HepG2 (cell line): ENCODE results near the gene ZCCHC17.
"Not testable (repeated sequence)": the region's sequence is repeated elsewhere in the genome, so short reads cannot be mapped to it uniquely, and the experiment has no call there.

Source experiments
- CTCF ChIP-seq: sonication (generic); formaldehyde crosslinking; IDR thresholded peaks from 2 replicates; pipeline ENCODE4 v1.5.0; 2020; ENCODE audit warnings: mild to moderate bottlenecking, missing genetic modification reagents, moderate library complexity
- SP1 ChIP-seq, 2 experiments: fragments of 450-650 bp in 1 of 2; sonication (generic) in 1 of 2; formaldehyde crosslinking in 1 of 2; IDR thresholded peaks; 2 replicates each; pipeline versions ENCODE4 v1.4.0 to v1.6.1; 2016 to 2020; ENCODE audit warnings: missing genetic modification reagents in 1 of 2
- ZNF546 ChIP-seq: sonication (generic); formaldehyde crosslinking; conservative IDR thresholded peaks from 2 replicates; pipeline ENCODE4 v1.8.1; 2023; ENCODE audit warnings: mild to moderate bottlenecking, missing genetic modification reagents

- not testable (repeated sequence) for TF ChIP-seq CTCF (CRISPR knock-in tag); ZNF546; SP1 (IDR thresholded peaks at IDR 0.05); SP1 (CRISPR knock-in tag; IDR thresholded peaks at IDR 0.05)
Measured at GRCh38 chr1:31282426-31282825, 14.4 kb upstream of the ZCCHC17 start.
